Urinary bladder (tissue), 4 donors: ENCODE measurements around the gene ABHD8. TPM values are rescaled to one million over a fixed set of nuclear protein-coding genes. Genes with fewer than 3 reads are reported as not detected.

Experiments
- DNase-seq: peaks from one replicate; pipeline ENCODE4 v3.0.0-alpha.2; 2015; ENCODE audit errors: extremely low spot score
- H3K27ac ChIP-seq: one replicate; pipeline ENCODE4 v1.5.1; 2013; ENCODE audit warnings: low read depth, mild to moderate bottlenecking, moderate library complexity
- H3K36me3 ChIP-seq: one replicate; pipeline ENCODE4 v1.6.1; 2013; ENCODE audit warnings: mild to moderate bottlenecking, moderate library complexity; ENCODE audit not compliant: insufficient read depth
- H3K4me1 ChIP-seq: one replicate; pipeline ENCODE4 v1.6.1; 2013; ENCODE audit warnings: mild to moderate bottlenecking, moderate library complexity; ENCODE audit not compliant: insufficient read depth
- H3K4me3 ChIP-seq: one replicate; pipeline ENCODE4 v1.5.1; 2013; ENCODE audit warnings: low read depth, low read length
- WGBS: extraction: QIAGEN DNeasy Blood & Tissue Kit; methylation state at CpG from one replicate; pipeline ENCODE4 v1.1.7; 2013; 5-methylcytosine and 5-hydroxymethylcytosine counted together
- polyA plus RNA-seq: library from polyadenylated mRNA; stranded (reverse); fragments of 200-250 nt; gene quantifications from one replicate; pipeline ENCODE4 v1.2.3, GENCODE V29; 2013
- total RNA-seq: library from RNA; depleted of rRNA; stranded (reverse); fragments of >200 nt; gene quantifications from one replicate; pipeline ENCODE4 v1.2.3, GENCODE V29; 2014
- donor health status: healthy with polysubstance abuse.
- donor health status: healthy.

ABHD8 gene
- total and polyA plus RNA-seq, 2 donors: 6.8 to 20.0 TPM

DNA sequence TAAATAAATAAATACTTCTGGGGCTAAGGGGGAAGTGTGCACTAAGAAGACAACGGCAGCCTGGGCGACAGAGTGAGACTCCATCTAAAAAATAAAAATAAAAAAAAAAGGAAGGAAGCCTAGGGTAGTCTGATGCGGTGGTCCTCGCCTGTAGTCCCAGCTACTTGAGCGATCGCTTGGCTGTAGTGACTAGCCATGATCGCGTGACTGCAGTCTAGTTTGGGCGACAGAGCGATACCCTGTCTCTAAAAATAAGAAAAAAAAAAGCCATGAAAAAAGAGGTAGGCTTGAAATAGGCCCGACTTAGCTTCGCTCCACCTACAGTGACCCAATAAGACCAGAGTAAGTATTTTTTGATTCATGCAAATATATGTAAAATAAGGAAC lies 36.6 kb downstream of the ABHD8 start:
- Histone ChIP-seq H3K4me1 (peaks cover 2% of the 10 kb centered on the region), H3K4me3 (no peak overlapping the region), H3K36me3 (no peaks in the 10 kb centered on the region), H3K27ac (no peak overlapping the region)
- 77% methylated on average over 12 of the region's 12 CpGs for WGBS
- DNase-seq: no peak

DNA sequence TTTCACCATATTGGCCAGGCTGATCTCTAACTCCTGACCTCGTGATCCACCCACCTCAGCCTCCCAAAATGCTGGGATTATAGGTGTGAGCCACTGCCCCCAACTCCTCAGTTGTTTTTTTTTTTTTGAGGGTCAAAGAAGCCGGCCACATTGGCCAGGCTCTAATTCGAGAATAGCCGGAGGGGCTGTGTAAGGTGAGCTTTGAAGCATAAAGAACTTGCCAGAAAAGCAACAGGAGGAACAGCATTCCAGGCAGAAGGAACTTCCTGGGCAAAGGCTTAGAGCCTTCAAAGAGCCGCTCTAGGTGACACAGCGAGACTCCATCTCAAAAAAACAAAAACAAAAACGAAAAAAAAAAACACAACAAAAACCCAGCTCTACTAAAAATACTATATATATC lies 37.2 kb downstream of the ABHD8 start:
- WGBS: 92% methylated on average over 7 of the region's 7 CpGs
- Histone ChIP-seq H3K27ac (no peak overlapping the region), H3K4me1 (peaks cover 2% of the 10 kb centered on the region), H3K4me3 (no peak overlapping the region), H3K36me3 (no peaks in the 10 kb centered on the region)
- no peak for DNase-seq

DNA sequence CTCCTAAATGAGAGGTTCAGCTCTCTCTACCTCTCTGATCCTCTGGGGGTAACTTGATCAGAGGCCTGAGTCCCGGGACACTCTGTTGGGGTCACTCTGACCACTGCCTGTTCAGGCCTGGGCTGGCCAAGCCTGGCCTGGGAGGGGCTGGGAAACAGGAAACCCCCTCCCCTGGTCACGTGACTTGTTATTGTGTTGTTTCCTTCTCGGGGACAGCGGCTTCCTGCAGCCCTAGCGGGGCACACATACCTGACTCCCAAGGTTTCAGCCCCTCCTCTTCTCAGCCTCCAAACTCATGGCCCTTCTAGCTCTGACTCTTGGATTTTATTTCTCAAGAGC lies 38.6 kb downstream of the ABHD8 start, which contains the start of gene USHBP1:
TSS of gene USHBP1 (minus strand) at position 105 of the 339 bp plus-strand sequence. CDS start 446 bp downstream, outside the sequence.
- H3K27ac ChIP-seq: no peak within 1 kb of the TSS
- no peaks in the 10 kb centered on the region for H3K36me3 ChIP-seq
- DNase-seq: no peak
- peak within 1 kb of the TSS; percentile 2 for H3K4me3 ChIP-seq
- WGBS: 34% methylated on average over 5 of the region's 5 CpGs
- H3K4me1 ChIP-seq: peaks cover 2% of the 10 kb centered on the region

DNA sequence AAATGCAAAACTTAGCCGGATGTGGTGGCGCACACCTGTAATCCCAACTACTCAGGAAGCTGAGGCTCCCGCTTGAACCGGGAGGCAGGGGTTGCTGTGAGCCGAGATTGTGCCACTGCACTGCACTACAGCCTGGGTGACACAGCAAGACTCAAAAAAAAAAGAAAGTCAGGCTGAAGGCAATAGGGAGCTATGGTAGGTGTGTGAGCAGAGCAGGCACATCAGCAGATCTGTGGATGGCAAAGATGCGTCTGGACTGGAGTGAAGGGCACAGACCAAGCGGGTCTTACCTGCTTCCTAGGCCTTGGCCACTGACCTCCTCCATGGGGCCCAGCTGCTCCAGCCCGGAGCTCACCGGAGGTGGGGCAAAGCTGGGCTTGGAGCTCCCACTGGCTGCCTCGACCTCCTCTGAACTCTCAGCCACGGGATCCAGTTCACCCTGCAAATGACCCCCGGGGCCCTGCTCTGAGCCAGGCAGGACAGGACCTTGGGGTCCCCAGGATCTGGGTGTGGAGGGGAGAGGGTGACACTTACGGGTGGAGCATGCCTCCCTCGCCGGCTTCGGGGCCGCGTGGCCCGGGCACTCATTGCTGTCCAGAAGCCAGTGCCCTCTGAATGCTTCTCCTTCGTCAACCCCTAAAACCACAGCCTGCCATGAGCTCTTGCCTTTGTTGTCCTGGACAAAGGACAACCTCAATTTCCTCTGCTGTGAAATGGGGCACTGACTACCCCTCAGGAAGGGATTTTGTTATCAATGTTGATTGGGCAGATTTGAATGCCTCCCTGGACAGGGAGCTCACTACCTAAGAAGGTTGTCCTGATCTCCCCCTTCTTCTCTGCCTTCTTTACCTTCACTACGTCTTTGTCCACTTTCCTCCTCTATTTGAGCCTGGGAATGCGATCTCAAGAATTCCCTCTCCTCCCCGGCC lies 39.2 kb downstream of the ABHD8 start:
- peaks cover 2% of the 10 kb centered on the region for H3K4me1 ChIP-seq
- DNase-seq: no peak
- 85% methylated on average over 23 of the region's 23 CpGs for WGBS
- H3K27ac ChIP-seq: no peak overlapping the region
- H3K36me3 ChIP-seq: no peaks in the 10 kb centered on the region
- peak overlapping the region; percentile 2 for H3K4me3 ChIP-seq

DNA sequence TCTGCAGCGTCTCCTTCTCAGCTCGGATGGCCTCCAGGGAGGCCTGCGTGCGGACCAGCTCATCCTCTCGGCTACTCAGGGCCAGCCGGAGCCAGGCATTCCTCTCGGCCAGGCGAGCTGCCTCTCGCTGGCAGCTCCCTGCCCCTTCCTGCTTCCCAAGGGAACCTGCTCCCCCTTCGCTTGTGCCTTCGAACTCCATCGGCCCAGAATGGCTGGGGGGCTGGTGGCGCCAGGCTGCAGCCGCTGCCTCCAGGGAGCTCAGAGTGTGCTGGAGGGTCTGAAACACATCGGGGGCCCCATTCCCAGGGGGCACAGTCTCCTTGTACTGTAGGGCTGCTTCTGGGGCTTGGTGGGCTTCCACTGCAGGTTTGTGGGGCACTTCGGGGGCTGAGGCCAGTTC lies 40.7 kb downstream of the ABHD8 start:
- H3K27ac ChIP-seq: no peak overlapping the region
- no peaks in the 10 kb centered on the region for H3K4me1 ChIP-seq
- DNase-seq: no peak
- H3K36me3 ChIP-seq: no peaks in the 10 kb centered on the region
- H3K4me3 ChIP-seq: no peak overlapping the region
- 63% methylated on average over 16 of the region's 16 CpGs for WGBS

DNA sequence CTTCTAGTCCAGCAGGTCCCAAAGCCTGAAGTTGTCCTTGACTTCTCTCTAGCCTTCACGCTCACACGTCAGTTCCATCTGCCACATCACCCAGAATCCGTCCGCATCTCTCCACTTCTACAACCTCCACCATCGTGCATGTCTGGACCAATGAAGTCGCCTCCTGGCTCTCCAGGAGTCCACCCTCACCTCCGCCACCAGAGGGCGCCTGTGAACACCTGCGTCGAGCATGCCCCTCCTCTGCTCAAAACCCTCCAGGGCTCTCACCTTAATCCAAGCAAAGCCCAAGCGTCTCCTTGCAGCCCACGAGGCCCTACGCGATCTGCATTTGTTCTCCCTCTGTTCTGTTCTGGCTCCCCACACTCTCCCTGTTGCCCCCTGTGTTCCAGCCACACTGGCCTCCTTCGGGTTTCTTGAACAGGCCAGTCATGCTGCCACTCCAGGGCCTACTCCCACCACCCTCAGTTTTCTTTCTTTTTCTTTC lies 42.3 kb downstream of the ABHD8 start:
- H3K4me1 ChIP-seq: no peaks in the 10 kb centered on the region
- no peak for DNase-seq
- WGBS: 23% methylated on average over 15 of the region's 15 CpGs
- H3K27ac ChIP-seq: no peak overlapping the region
- no peak overlapping the region for H3K4me3 ChIP-seq
- H3K36me3 ChIP-seq: no peaks in the 10 kb centered on the region

DNA sequence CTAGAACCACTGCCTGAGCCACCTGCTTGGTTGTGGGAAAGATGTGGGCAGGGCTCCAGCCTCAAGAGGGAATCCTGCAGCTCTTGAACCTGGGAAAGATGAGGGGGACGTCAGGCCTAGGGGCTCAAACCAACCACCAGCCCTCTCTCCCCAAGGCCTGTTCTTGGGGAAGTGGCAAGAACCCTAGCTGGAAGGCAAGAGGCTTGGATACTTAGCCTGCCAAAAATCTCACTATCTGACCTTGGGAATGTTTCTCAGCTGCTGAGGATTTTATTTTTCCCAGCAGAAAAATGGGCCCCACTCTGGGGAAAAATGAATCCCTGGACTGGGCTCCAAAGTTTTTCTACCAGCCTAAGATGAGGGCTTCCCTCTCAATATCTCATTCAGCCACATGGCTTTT lies 43.3 kb downstream of the ABHD8 start:
- Histone ChIP-seq H3K4me1 (no peaks in the 10 kb centered on the region), H3K36me3 (no peaks in the 10 kb centered on the region), H3K27ac (no peak overlapping the region), H3K4me3 (no peak overlapping the region)
- no peak for DNase-seq
- 43% methylated on average over 1 of the region's 1 CpG for WGBS

DNA sequence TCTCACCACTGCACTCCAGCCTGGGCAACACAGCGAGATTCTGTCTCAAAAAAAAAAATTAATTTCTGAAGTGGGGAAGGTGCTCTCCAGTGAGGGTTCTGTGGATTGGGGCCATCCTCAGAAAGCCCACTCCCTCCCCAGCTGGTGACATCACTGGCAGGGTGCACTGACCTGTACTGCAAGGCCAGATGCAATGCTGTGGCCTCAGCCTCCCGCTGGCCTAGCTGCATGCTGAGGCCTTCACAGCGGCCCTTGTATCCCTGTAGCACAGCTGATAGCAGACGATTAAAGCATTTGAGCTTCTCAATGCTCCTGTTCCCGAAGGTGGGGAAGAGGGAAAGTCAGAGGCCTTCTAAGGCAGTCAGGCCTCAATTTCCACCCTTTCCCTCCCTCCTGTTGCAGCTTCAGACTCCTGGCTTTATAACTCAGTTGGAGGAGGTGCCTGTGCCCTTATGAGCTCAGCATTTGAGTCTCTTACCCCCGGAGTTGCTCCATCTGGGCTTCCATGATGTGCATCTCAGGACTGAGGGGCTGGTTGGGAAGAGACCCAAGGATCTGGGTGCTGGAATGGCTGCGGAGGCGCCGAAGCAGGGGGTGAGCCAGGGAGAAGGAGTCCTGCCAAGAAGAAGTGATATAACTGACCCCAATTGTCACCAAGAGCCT lies 44.0 kb downstream of the ABHD8 start:
- no peak for DNase-seq
- Histone ChIP-seq H3K4me3 (no peak overlapping the region), H3K27ac (no peak overlapping the region), H3K4me1 (no peaks in the 10 kb centered on the region), H3K36me3 (no peaks in the 10 kb centered on the region)
- WGBS: 90% methylated on average over 9 of the region's 9 CpGs

DNA sequence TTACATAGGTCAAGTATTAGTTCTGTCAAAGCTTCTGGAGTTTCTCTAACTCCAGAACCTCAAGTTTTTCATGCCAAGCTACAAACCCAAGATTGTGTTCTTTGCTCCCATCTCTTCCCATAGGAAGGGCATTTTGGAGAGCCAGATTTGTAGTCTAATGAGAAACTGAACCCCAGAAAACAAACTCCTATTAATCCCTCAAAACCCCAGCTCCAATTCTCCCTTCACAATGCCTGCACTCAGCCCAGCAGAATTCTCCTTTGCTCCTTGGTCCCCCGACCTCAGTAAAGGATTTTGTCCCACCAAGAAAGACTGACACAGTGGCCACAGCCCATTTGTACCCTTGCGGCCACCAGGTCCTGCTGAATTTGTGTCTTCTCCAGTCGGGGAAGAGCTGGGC lies 47.1 kb downstream of the ABHD8 start:
- DNase-seq: no peak
- H3K36me3 ChIP-seq: no peaks in the 10 kb centered on the region
- no peak overlapping the region for H3K27ac ChIP-seq
- 81% methylated on average over 3 of the region's 3 CpGs for WGBS
- H3K4me1 ChIP-seq: no peaks in the 10 kb centered on the region
- no peak overlapping the region for H3K4me3 ChIP-seq

DNA sequence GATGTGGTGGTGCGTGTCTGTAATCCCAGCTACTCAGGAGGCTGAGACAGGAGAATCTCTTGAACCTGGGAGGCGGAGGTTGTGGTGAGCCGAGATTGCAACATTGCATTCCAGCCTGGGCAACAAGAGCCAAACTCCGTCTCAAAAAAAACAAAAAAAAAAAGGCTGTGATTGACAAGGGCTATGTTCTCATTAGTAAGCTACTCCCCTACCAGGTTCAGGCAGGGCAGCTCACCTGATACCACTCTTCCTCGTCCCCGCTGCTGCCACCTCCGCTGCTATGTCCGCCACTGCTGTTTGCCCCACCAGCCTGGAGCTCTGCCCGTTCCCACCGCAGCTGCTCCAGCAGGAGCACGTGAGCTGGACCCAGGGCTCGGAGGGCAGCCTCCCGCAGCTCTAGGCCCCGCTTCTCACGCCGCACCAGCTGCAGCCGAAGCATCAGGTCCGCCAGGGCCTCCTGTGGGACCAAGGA lies 48.0 kb downstream of the ABHD8 start:
- H3K27ac ChIP-seq: no peak overlapping the region
- H3K36me3 ChIP-seq: no peaks in the 10 kb centered on the region
- WGBS: 72% methylated on average over 18 of the region's 18 CpGs
- no peak for DNase-seq
- H3K4me1 ChIP-seq: no peaks in the 10 kb centered on the region
- H3K4me3 ChIP-seq: no peak overlapping the region

DNA sequence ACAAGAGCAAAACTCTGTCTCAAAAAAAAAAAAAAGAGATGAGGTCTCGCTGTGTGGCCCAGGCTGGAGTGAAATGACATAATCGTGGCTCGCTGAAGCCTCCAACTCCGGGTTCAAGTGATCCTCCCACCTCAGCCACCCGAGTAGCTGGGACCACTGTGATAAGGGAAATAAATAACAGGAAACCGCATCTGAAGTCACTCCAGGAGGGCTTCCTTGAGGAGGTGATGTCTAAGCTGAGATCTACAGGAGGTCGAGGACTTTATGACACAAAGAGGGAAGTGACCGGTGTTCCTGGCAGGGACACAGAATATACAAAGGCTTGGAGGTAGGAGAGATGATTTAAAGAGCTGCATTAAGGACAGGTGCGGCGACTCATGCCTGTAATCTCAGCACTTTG lies 48.6 kb downstream of the ABHD8 start:
- no peak for DNase-seq
- Histone ChIP-seq H3K27ac (no peak overlapping the region), H3K4me3 (no peak overlapping the region), H3K4me1 (no peaks in the 10 kb centered on the region), H3K36me3 (no peaks in the 10 kb centered on the region)
- 86% methylated on average over 10 of the region's 10 CpGs for WGBS

DNA sequence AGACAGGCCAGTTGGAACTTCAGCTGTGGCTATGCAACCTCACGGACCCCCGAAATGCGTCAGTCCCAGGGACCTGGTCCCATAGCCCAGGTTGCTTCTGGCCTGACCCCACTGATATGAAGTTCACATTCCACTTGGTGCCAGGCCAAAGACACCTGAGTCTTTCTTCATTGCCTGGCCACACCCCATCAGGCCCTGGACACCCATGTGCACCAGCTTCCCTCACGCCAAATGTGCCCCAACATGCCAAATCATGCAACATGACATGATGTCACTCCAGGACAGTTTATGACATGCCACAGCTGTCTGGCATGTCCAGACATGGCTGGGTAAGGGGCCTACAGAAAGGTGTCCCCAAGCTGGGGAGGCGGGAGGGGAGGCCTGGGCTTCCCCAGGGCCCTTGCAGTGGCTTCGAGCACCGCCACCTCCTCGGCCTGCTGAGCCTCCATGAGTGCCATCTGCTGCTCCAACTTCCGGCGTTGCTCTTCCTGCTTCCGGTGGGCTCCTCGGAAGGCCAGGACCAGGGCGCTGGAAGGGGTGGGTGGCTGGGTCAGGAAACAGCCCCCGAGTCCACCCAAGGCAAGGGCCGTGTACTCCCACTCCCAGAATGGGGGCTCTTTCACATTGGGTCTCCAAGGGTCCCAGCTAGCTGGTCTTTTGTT lies 53.2 kb downstream of the ABHD8 start:
- no peaks in the 10 kb centered on the region for H3K36me3 ChIP-seq
- WGBS: 86% methylated on average over 15 of the region's 15 CpGs
- H3K27ac ChIP-seq: no peak overlapping the region
- H3K4me3 ChIP-seq: no peak overlapping the region
- DNase-seq: no peak
- no peaks in the 10 kb centered on the region for H3K4me1 ChIP-seq

DNA sequence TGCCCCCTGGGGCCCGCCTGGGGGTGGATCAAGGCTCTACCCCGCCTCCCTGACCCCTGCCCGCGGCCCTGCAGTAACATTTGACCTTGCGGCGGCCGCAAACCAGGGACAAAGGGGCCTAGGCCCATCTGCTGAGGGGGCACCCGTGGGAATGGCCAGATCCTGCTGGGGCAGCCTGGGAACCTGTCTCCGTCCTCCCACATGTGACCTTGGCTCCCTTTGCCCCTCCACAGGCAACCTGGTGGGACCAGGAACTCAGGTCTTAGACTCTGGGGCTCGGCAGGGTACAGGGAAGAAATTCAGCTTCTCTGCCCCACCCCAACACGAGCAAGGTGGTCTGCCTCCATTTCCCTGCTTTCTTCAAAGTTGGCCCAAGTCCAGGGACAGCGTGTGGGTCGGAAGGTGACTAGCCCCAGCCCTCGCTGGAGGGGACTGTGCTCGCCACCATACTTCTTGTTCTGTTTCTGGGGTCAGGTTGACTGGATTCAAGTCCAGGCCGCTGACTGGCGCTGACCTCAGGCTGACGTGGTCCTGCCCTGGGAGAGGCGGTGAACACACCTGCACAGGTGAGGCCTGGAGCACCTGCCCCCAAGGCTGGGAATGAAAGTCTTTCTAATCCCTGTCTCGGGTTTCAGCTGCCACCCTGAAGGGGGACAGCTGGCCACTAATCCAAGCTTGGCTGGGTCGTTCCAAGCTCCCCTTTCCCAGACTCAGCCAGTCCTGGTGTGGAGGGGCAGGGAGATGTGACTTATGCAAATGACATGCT lies 55.0 kb downstream of the ABHD8 start:
- no peak for DNase-seq
- no peaks in the 10 kb centered on the region for H3K4me1 ChIP-seq
- WGBS: 72% methylated on average over 21 of the region's 21 CpGs
- no peak overlapping the region for H3K4me3 ChIP-seq
- no peak overlapping the region for H3K27ac ChIP-seq
- no peaks in the 10 kb centered on the region for H3K36me3 ChIP-seq
